Neural progenitor cell (in vitro differentiated cells): Measurements from ENCODE around the gene VSTM5.

ENCODE experiments used
- CTCF ChIP-seq: fragments of 200-600 bp; sonication (generic); IDR thresholded peaks from 2 replicates; pipeline ENCODE4 v1.5.1; 2017; ENCODE audit warnings: antibody characterized with exemption, mild to moderate bottlenecking
- EZH2 ChIP-seq: fragments of 200-600 bp; sonication (generic); IDR thresholded peaks from 2 replicates; pipeline ENCODE4 v1.6.1; 2017; ENCODE audit warnings: antibody characterized with exemption, mild to moderate bottlenecking, moderate library complexity

DNA sequence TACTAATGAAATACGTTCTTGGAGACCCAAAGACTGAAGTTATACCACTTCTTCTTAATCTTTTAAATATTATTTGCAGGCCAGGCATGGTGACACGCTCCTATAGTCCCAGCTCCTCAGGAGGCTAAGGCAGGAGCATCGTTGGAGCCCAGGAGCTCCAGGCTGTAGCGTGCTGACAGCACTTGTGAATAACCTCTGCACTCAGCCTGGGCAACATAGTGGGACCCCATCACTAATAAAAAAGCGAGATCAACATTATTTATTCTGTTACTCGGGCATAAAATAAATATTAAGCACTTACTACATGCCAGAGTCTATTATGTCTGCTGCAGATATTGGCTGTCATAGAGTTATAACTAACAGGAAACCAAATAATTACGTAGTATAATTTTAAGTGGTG is 67.1 kb downstream of the VSTM5 start:
- TF ChIP-seq CTCF (no peak), EZH2 (no peak)
